Sigmoid colon (tissue), 4 donors: ENCODE results near the gene ESR2.
"Not testable (repeated sequence)": the region's sequence is repeated elsewhere in the genome, so short reads cannot be mapped to it uniquely, and the experiment has no call there.

Experiments used
- CTCF ChIP-seq, 4 experiments: fragments of 450-650 bp in 3 of 4; fragments of 200-600 bp in 1 of 4; IDR thresholded peaks; one replicate each; pipeline ENCODE4 v1.5.1; 2016 to 2019; ENCODE audit warnings: antibody characterized with exemption in 4 of 4, mild to moderate bottlenecking in 3 of 4, moderate library complexity in 2 of 4
- EP300 ChIP-seq, 4 donors: sonication (generic); formaldehyde crosslinking; IDR thresholded peaks; one replicate each; pipeline ENCODE4 v1.6.1; 2017; ENCODE audit warnings: antibody characterized with exemption in 4 of 4
- POLR2A ChIP-seq, 2 donors: fragments of 450-650 bp; IDR thresholded peaks; one replicate each; pipeline ENCODE4 v1.6.1; 2016; ENCODE audit warnings: antibody characterized with exemption in 2 of 2, mild to moderate bottlenecking in 2 of 2, moderate library complexity in 2 of 2
- POLR2AphosphoS5 ChIP-seq, 4 donors: sonication (generic); formaldehyde crosslinking; IDR thresholded peaks; one replicate each; pipeline ENCODE4 v1.6.1; 2017; ENCODE audit warnings: antibody characterized with exemption in 4 of 4

GRCh38 chr14:64182908-64183307, 111.3 kb downstream of the ESR2 start:
- not testable (repeated sequence) for TF ChIP-seq CTCF, POLR2A, POLR2AphosphoS5, EP300 (IDR thresholded peaks at IDR 0.05)
